HL-60 (cell line): ENCODE results near the gene SNAPIN.
"Not testable (repeated sequence)": the region's sequence is repeated elsewhere in the genome, so short reads cannot be mapped to it uniquely, and the experiment has no call there.

Source experiments
- DNase-seq, 2 experiments: peaks; one replicate each; pipeline ENCODE4 v3.0.0-alpha.2; 2010 to 2020; ENCODE audit warnings: low read depth in 1 of 2, low spot score in 1 of 2
- H3K27ac ChIP-seq: fragments of 250-450 bp; sonication (Bioruptor Pico); replicated peaks from 2 replicates; pipeline ENCODE4 v1.5.1; 2020; ENCODE audit warnings: mild to moderate bottlenecking, moderate library complexity
- H3K27me3 ChIP-seq: fragments of 250-450 bp; sonication (Bioruptor Pico); 2 replicates; pipeline ENCODE4 v1.5.1; 2021; ENCODE audit warnings: mild to moderate bottlenecking, moderate library complexity; ENCODE audit not compliant: insufficient read depth, poor library complexity, severe bottlenecking
- H3K4me3 ChIP-seq: replicated peaks from 2 replicates; pipeline ENCODE4 v1.5.1; 2011; ENCODE audit warnings: mild to moderate bottlenecking, control low read depth, low read length; ENCODE audit not compliant: insufficient read depth
- GABPA ChIP-seq: IDR thresholded peaks from 2 replicates; pipeline ENCODE4 v1.6.1; 2012; ENCODE audit warnings: low read depth
- POLR2AphosphoS5 ChIP-seq: IDR thresholded peaks from 2 replicates; pipeline ENCODE4 v1.6.1; 2012; ENCODE audit warnings: low read depth
- SPI1 ChIP-seq: IDR thresholded peaks from 2 replicates; pipeline ENCODE4 v1.6.1; 2012; ENCODE audit warnings: low read depth, mild to moderate bottlenecking, borderline replicate concordance
- TF ChIP-seq, protein P1 (sequence below): IDR thresholded peaks from one replicate; pipeline ENCODE4 v1.5.1; 2011; ENCODE audit warnings: low read length, control low read depth, inconsistent platforms; ENCODE audit not compliant: insufficient read depth
- TF ChIP-seq, protein P2 (sequence below): IDR thresholded peaks from 2 replicates; pipeline ENCODE4 v1.6.1; 2012; ENCODE audit warnings: low read depth; ENCODE audit not compliant: insufficient replicate concordance

The SNAPIN gene

DNA sequence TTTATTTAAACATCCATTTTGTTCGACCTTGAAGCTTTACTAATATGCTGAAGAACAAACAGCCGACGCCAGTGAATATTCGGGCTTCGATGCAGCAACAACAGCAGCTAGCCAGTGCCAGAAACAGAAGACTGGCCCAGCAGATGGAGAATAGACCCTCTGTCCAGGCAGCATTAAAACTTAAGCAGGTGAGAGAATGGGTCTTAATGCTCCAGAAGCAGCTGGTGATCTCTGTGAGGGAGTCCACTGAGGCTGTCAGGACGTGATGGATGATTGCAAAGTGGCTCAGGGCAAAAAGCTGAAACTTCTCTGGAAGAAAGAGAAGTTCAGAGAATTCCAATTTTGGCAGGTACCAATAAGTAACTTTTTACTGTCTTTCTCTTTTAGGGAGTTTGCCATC is 20.2 kb upstream of the SNAPIN start:
- Histone ChIP-seq H3K27me3 (no peaks in the 10 kb centered on the region), H3K27ac (no peak overlapping the region), H3K4me3 (no peak overlapping the region)
- TF ChIP-seq GABPA (no peak), SPI1 (no peak)
- no peak for DNase-seq

DNA sequence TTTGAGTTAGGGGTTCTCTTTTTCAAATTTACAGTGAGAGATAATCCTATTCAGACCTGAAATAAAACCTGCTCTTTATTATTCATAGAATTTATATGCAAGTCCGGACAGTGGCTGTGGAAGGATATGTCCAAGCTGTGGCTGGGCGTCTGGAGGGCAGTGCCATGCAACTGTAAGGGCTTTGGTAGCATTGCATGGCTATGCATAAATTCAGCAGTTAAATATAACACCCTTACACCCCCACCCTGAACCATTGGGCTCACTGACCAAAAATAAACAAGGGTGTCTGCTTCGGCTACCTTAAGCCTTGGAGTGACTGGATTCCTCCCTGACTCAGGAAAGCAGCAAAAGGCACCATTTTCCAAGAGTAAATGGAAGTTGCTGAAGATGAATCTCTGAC is 19.2 kb upstream of the SNAPIN start:
- no peak overlapping the region for H3K27ac ChIP-seq
- DNase-seq, result no peak
- no peak overlapping the region for H3K4me3 ChIP-seq
- TF ChIP-seq, protein P1, sequence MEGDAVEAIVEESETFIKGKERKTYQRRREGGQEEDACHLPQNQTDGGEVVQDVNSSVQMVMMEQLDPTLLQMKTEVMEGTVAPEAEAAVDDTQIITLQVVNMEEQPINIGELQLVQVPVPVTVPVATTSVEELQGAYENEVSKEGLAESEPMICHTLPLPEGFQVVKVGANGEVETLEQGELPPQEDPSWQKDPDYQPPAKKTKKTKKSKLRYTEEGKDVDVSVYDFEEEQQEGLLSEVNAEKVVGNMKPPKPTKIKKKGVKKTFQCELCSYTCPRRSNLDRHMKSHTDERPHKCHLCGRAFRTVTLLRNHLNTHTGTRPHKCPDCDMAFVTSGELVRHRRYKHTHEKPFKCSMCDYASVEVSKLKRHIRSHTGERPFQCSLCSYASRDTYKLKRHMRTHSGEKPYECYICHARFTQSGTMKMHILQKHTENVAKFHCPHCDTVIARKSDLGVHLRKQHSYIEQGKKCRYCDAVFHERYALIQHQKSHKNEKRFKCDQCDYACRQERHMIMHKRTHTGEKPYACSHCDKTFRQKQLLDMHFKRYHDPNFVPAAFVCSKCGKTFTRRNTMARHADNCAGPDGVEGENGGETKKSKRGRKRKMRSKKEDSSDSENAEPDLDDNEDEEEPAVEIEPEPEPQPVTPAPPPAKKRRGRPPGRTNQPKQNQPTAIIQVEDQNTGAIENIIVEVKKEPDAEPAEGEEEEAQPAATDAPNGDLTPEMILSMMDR, result no peak
- TF ChIP-seq POLR2AphosphoS5 (no peak), GABPA (no peak), SPI1 (no peak)
- TF ChIP-seq, protein P2, sequence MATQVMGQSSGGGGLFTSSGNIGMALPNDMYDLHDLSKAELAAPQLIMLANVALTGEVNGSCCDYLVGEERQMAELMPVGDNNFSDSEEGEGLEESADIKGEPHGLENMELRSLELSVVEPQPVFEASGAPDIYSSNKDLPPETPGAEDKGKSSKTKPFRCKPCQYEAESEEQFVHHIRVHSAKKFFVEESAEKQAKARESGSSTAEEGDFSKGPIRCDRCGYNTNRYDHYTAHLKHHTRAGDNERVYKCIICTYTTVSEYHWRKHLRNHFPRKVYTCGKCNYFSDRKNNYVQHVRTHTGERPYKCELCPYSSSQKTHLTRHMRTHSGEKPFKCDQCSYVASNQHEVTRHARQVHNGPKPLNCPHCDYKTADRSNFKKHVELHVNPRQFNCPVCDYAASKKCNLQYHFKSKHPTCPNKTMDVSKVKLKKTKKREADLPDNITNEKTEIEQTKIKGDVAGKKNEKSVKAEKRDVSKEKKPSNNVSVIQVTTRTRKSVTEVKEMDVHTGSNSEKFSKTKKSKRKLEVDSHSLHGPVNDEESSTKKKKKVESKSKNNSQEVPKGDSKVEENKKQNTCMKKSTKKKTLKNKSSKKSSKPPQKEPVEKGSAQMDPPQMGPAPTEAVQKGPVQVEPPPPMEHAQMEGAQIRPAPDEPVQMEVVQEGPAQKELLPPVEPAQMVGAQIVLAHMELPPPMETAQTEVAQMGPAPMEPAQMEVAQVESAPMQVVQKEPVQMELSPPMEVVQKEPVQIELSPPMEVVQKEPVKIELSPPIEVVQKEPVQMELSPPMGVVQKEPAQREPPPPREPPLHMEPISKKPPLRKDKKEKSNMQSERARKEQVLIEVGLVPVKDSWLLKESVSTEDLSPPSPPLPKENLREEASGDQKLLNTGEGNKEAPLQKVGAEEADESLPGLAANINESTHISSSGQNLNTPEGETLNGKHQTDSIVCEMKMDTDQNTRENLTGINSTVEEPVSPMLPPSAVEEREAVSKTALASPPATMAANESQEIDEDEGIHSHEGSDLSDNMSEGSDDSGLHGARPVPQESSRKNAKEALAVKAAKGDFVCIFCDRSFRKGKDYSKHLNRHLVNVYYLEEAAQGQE, result no peak
- H3K27me3 ChIP-seq, result no peaks in the 10 kb centered on the region

DNA sequence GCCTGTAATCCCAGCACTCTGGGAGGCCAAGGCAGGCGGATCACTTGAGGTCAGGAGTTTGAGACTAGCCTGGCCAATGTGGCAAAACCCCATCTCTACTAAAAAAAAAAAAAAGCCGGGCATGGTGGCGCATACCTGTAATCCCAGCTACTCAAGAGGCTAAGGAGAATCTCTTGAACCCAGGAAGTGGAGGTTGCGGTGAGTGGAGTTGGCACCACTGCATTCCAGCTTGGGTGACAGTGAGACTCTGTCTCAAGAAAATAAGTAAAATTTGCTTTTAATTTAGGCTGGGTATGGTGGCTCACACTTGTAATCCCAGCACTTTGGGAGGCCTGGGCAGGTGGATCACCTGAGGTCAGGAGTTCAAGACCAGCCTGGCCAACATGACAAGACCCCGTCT is 18.3 kb upstream of the SNAPIN start:
- DNase-seq, H3K27ac ChIP-seq, H3K27me3 ChIP-seq, H3K4me3 ChIP-seq: not testable (repeated sequence)

DNA sequence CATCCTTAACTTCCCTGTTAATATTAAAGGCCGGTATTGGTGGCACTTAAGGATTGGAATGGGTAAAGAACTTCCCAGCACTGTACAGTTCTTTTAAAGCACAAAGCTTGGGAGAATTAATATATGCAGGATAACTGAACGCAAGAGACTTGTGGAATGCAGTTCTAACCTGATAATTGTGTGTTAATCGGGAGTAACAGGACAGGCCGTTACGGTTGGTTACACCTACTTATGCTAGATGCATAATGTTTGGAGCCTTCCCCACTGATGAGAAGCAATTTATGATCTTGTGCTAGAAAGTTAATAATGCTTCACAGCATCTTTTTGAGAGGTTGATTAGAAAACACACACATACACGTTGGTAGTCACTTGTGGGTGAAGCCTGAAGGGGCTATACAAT is 17.6 kb upstream of the SNAPIN start:
- no peak for TF ChIP-seq GABPA
- TF ChIP-seq POLR2AphosphoS5, result no peak
- TF ChIP-seq, protein P2, result no peak
- TF ChIP-seq, protein P1, result no peak
- no peak for TF ChIP-seq SPI1
- Histone ChIP-seq H3K27ac (no peak overlapping the region), H3K4me3 (no peak overlapping the region), H3K27me3 (no peaks in the 10 kb centered on the region)
- DNase-seq, result no peak

DNA sequence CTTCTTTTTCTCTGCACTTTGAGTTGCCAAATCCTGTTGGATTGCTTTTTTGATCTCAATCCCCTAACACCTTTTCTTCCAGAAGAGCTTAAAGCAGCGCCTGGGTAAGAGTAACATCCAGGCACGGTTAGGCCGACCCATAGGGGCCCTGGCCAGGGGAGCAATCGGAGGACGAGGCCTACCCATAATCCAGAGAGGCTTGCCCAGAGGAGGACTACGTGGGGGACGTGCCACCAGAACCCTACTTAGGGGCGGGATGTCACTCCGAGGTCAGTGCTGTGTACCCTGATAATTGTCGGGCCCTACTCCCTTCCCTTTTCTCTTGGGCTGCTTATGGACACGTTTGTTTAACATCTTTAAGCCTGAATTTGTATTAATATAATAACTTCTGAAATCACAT is 16.3 kb upstream of the SNAPIN start:
- TF ChIP-seq, protein P2, result no peak
- no peak overlapping the region for H3K27ac ChIP-seq
- no peak for DNase-seq
- no peak overlapping the region for H3K4me3 ChIP-seq
- H3K27me3 ChIP-seq, result no peaks in the 10 kb centered on the region
